Activated naive CD8-positive, alpha-beta T cell treated with anti-CD3 and anti-CD28 coated beads for 36 hours (primary cell): ENCODE measurements around the gene VPS39. TPM values are rescaled to one million over a fixed set of nuclear protein-coding genes. Genes with fewer than 3 reads are reported as not detected.

Experiments
- DNase-seq: peaks from one replicate; pipeline ENCODE4 v3.0.0; 2021
- H3K27ac Mint-ChIP-seq: one replicate; pipeline ENCODE4 v1.8.0; 2022; ENCODE audit warnings: mild to moderate bottlenecking, moderate library complexity, mixed read lengths
- H3K27me3 Mint-ChIP-seq: one replicate; pipeline ENCODE4 v1.8.0; 2022; ENCODE audit warnings: mild to moderate bottlenecking, mixed read lengths
- H3K36me3 Mint-ChIP-seq: one replicate; pipeline ENCODE4 v1.8.0; 2021; ENCODE audit warnings: mild to moderate bottlenecking, mixed read lengths
- H3K4me1 Mint-ChIP-seq: one replicate; pipeline ENCODE4 v1.8.0; 2021; ENCODE audit warnings: mixed read lengths
- H3K4me3 Mint-ChIP-seq: one replicate; pipeline ENCODE4 v1.8.0; 2022; ENCODE audit warnings: mild to moderate bottlenecking, moderate library complexity, mixed read lengths
- H3K9me3 Mint-ChIP-seq: one replicate; pipeline ENCODE4 v1.8.0; 2022; ENCODE audit warnings: mixed read lengths
- total RNA-seq, 2 experiments: library from RNA; stranded (reverse); gene quantifications; one replicate each; pipeline ENCODE4 v1.2.3, GENCODE V29; 2021

VPS39 gene
- total RNA-seq, 2 experiments from 2014 or later = 43.3 to 44.2 TPM

GRCh38 chr15:42214600-42214999 is 6.5 kb upstream of the VPS39 start:
- peaks cover 16% of the 10 kb centered on the region for H3K36me3 Mint-ChIP-seq

GRCh38 chr15:42213511-42213910 is 5.4 kb upstream of the VPS39 start:
- Mint-ChIP-seq H3K27ac (no peak overlapping the region), H3K27me3 (no peaks in the 10 kb centered on the region), H3K36me3 (peaks cover 13% of the 10 kb centered on the region)

More at GRCh38 chr15:42214600-42214999, 6.5 kb upstream of the VPS39 start:
- Mint-ChIP-seq H3K27ac (peak overlapping the region; percentile 3), H3K9me3 (no peaks in the 10 kb centered on the region), H3K4me1 (peaks cover 15% of the 10 kb centered on the region), H3K27me3 (no peaks in the 10 kb centered on the region), H3K4me3 (no peak overlapping the region)
- DNase-seq = no peak

GRCh38 chr15:42210696-42211095 is 2.6 kb upstream of the VPS39 start:
- Mint-ChIP-seq H3K27ac (no peak overlapping the region), H3K4me3 (no peak overlapping the region), H3K4me1 (peaks cover 30% of the 10 kb centered on the region), H3K27me3 (no peaks in the 10 kb centered on the region), H3K36me3 (peaks cover 21% of the 10 kb centered on the region), H3K9me3 (no peaks in the 10 kb centered on the region)
- no peak for DNase-seq

More at GRCh38 chr15:42213511-42213910, 5.4 kb upstream of the VPS39 start:
- no peak overlapping the region for H3K4me3 Mint-ChIP-seq
- no peak for DNase-seq
- H3K9me3 Mint-ChIP-seq = no peaks in the 10 kb centered on the region
- H3K4me1 Mint-ChIP-seq = peaks cover 17% of the 10 kb centered on the region

GRCh38 chr15:42206406-42206805 is 1.7 kb downstream of the VPS39 start:
- no peak overlapping the region for H3K27ac Mint-ChIP-seq
- no peak for DNase-seq
- H3K4me3 Mint-ChIP-seq = peak overlapping the region; percentile 97
- peaks cover 15% of the 10 kb centered on the region for H3K36me3 Mint-ChIP-seq
- H3K4me1 Mint-ChIP-seq = peaks cover 37% of the 10 kb centered on the region
- H3K27me3 Mint-ChIP-seq = no peaks in the 10 kb centered on the region
- H3K9me3 Mint-ChIP-seq = no peaks in the 10 kb centered on the region

- Mint-ChIP-seq H3K4me1 (peaks cover 39% of the 10 kb centered on the region), H3K9me3 (no peaks in the 10 kb centered on the region), H3K36me3 (peaks cover 22% of the 10 kb centered on the region), H3K4me3 (no peak overlapping the region), H3K27ac (no peak overlapping the region), H3K27me3 (no peaks in the 10 kb centered on the region)
- no peak for DNase-seq
Measured at GRCh38 chr15:42203891-42204290, 4.2 kb downstream of the VPS39 start.

- Mint-ChIP-seq H3K27me3 (no peaks in the 10 kb centered on the region), H3K4me1 (peaks cover 38% of the 10 kb centered on the region), H3K36me3 (peaks cover 20% of the 10 kb centered on the region), H3K4me3 (no peak overlapping the region), H3K9me3 (no peaks in the 10 kb centered on the region), H3K27ac (no peak overlapping the region)
- no peak for DNase-seq
Measured at GRCh38 chr15:42202653-42203052, 5.5 kb downstream of the VPS39 start.

GRCh38 chr15:42201801-42202200 is 6.3 kb downstream of the VPS39 start:
- Mint-ChIP-seq H3K4me3 (no peak overlapping the region), H3K27ac (no peak overlapping the region), H3K4me1 (peaks cover 30% of the 10 kb centered on the region), H3K36me3 (peaks cover 24% of the 10 kb centered on the region), H3K9me3 (no peaks in the 10 kb centered on the region), H3K27me3 (no peaks in the 10 kb centered on the region)
- no peak for DNase-seq

GRCh38 chr15:42199126-42199525 is 9.0 kb downstream of the VPS39 start:
- peaks cover 4% of the 10 kb centered on the region for H3K9me3 Mint-ChIP-seq
- no peak overlapping the region for H3K4me3 Mint-ChIP-seq
- peaks cover 42% of the 10 kb centered on the region for H3K36me3 Mint-ChIP-seq
- no peaks in the 10 kb centered on the region for H3K27me3 Mint-ChIP-seq
- no peak overlapping the region for H3K27ac Mint-ChIP-seq
- H3K4me1 Mint-ChIP-seq = peaks cover 20% of the 10 kb centered on the region
- no peak for DNase-seq

GRCh38 chr15:42198516-42198915 is 9.6 kb downstream of the VPS39 start:
- H3K9me3 Mint-ChIP-seq = peaks cover 4% of the 10 kb centered on the region
- no peaks in the 10 kb centered on the region for H3K27me3 Mint-ChIP-seq
- no peak overlapping the region for H3K4me3 Mint-ChIP-seq
- H3K36me3 Mint-ChIP-seq = peaks cover 45% of the 10 kb centered on the region
- no peak overlapping the region for H3K27ac Mint-ChIP-seq
- peaks cover 22% of the 10 kb centered on the region for H3K4me1 Mint-ChIP-seq
- no peak for DNase-seq

- Mint-ChIP-seq H3K27ac (peak overlapping the region; percentile 93), H3K36me3 (peaks cover 58% of the 10 kb centered on the region), H3K4me3 (no peak overlapping the region), H3K4me1 (peaks cover 46% of the 10 kb centered on the region), H3K9me3 (peaks cover 4% of the 10 kb centered on the region), H3K27me3 (no peaks in the 10 kb centered on the region)
- peak; percentile 17 for DNase-seq
Measured at GRCh38 chr15:42194513-42194912, 13.6 kb downstream of the VPS39 start.

GRCh38 chr15:42193383-42193782 is 14.7 kb downstream of the VPS39 start:
- Mint-ChIP-seq H3K27ac (peak overlapping the region; percentile 93), H3K4me3 (peak overlapping the region; percentile 30), H3K4me1 (peaks cover 47% of the 10 kb centered on the region)

GRCh38 chr15:42191610-42192346 is 16.3 kb downstream of the VPS39 start:
- H3K4me1 Mint-ChIP-seq = peaks cover 47% of the 10 kb centered on the region
- no peak for DNase-seq
- H3K4me3 Mint-ChIP-seq = no peak overlapping the region
- H3K27ac Mint-ChIP-seq = peak overlapping the region; percentile 18
- H3K36me3 Mint-ChIP-seq = peaks cover 55% of the 10 kb centered on the region
- H3K9me3 Mint-ChIP-seq = peaks cover 4% of the 10 kb centered on the region
- H3K27me3 Mint-ChIP-seq = no peaks in the 10 kb centered on the region

More at GRCh38 chr15:42193383-42193782, 14.7 kb downstream of the VPS39 start:
- Mint-ChIP-seq H3K36me3 (peaks cover 65% of the 10 kb centered on the region), H3K27me3 (no peaks in the 10 kb centered on the region), H3K9me3 (peaks cover 4% of the 10 kb centered on the region)
- no peak for DNase-seq

- Mint-ChIP-seq H3K4me1 (peaks cover 44% of the 10 kb centered on the region), H3K27me3 (no peaks in the 10 kb centered on the region), H3K9me3 (no peaks in the 10 kb centered on the region), H3K27ac (peak overlapping the region; percentile 25), H3K4me3 (no peak overlapping the region), H3K36me3 (peaks cover 48% of the 10 kb centered on the region)
- DNase-seq = no peak
Measured at GRCh38 chr15:42190370-42190769, 17.7 kb downstream of the VPS39 start.

- Mint-ChIP-seq H3K4me1 (peaks cover 17% of the 10 kb centered on the region), H3K27ac (no peak overlapping the region), H3K36me3 (peaks cover 36% of the 10 kb centered on the region)
Measured at GRCh38 chr15:42185801-42186200, 22.3 kb downstream of the VPS39 start.

GRCh38 chr15:42184736-42185135 is 23.4 kb downstream of the VPS39 start:
- H3K4me3 Mint-ChIP-seq = no peak overlapping the region
- H3K4me1 Mint-ChIP-seq = peaks cover 8% of the 10 kb centered on the region
- peaks cover 28% of the 10 kb centered on the region for H3K36me3 Mint-ChIP-seq
- no peaks in the 10 kb centered on the region for H3K9me3 Mint-ChIP-seq
- no peak overlapping the region for H3K27ac Mint-ChIP-seq
- H3K27me3 Mint-ChIP-seq = no peaks in the 10 kb centered on the region
- no peak for DNase-seq

More at GRCh38 chr15:42185801-42186200, 22.3 kb downstream of the VPS39 start:
- no peaks in the 10 kb centered on the region for H3K9me3 Mint-ChIP-seq
- DNase-seq = no peak
- H3K27me3 Mint-ChIP-seq = no peaks in the 10 kb centered on the region
- H3K4me3 Mint-ChIP-seq = no peak overlapping the region

- Mint-ChIP-seq H3K36me3 (peaks cover 26% of the 10 kb centered on the region), H3K27me3 (no peaks in the 10 kb centered on the region), H3K27ac (no peak overlapping the region), H3K9me3 (no peaks in the 10 kb centered on the region), H3K4me3 (no peak overlapping the region), H3K4me1 (peaks cover 6% of the 10 kb centered on the region)
- no peak for DNase-seq
Measured at GRCh38 chr15:42184296-42184695, 23.8 kb downstream of the VPS39 start.
